ENCODE results near the gene SPOUT1.

Gene SPOUT1

DNA sequence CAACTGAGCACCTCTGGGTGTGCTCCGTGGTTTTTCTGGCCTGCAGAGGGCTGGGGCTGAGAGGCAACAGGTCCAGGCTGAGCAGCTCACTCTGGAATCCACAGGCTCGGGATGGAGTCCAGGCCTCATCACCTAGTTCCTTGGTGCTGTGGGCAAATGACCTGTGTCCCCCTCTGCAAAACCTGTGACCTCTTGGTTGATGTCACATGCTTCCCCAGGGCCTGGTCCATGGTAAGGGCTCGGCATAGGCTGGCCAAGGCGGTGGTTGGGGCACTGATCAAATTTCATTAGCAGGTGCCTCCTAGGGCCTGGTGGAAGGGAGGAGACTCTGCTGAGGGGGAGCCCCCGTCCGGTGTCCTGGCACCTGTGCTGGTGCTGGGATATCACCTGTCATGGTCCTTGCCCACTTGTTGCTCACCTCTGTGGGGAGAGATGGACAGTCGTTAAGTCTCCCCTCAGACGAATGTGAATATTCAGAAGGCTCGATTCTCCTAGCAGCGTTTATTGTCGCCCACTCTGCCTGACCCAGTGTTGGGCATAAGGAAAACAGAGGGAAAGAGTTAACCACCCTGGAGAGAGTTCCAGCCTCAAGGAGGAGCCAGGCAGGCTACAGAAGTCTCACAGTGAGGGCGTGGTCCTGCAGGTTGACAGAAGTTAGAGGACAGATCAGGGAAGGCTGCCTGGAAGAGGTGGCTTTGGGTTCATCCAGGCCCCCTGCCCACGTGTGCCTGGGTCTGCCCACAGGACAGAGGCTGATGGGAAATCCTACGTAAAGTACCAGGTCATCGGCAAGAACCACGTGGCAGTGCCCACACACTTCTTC is 7.8 kb downstream of the SPOUT1 start:
- H3K36me3 ChIP-seq (ENCODE audit: control insufficient read depth, insufficient read depth, low read length) = peaks cover 45% of the 10 kb centered on the region
- H3K27ac ChIP-seq (ENCODE audit: low read depth, low read length, severe bottlenecking) = no peak overlapping the region
- peaks cover 11% of the 10 kb centered on the region for H3K4me1 ChIP-seq (ENCODE audit: control insufficient read depth, insufficient read depth, low read length, poor library complexity, severe bottlenecking)
- 89 to 94% methylated on average over 16 of the region's 16 CpGs for WGBS, 2 experiments (ENCODE audit: insufficient coverage in 2 of 2)
- H3K4me3 ChIP-seq (ENCODE audit: extremely low read depth, insufficient read depth, low read length, poor library complexity, severe bottlenecking) = no peak overlapping the region
- H3K9me3 ChIP-seq (ENCODE audit: control insufficient read depth, low read length) = peaks cover 3% of the 10 kb centered on the region

DNA sequence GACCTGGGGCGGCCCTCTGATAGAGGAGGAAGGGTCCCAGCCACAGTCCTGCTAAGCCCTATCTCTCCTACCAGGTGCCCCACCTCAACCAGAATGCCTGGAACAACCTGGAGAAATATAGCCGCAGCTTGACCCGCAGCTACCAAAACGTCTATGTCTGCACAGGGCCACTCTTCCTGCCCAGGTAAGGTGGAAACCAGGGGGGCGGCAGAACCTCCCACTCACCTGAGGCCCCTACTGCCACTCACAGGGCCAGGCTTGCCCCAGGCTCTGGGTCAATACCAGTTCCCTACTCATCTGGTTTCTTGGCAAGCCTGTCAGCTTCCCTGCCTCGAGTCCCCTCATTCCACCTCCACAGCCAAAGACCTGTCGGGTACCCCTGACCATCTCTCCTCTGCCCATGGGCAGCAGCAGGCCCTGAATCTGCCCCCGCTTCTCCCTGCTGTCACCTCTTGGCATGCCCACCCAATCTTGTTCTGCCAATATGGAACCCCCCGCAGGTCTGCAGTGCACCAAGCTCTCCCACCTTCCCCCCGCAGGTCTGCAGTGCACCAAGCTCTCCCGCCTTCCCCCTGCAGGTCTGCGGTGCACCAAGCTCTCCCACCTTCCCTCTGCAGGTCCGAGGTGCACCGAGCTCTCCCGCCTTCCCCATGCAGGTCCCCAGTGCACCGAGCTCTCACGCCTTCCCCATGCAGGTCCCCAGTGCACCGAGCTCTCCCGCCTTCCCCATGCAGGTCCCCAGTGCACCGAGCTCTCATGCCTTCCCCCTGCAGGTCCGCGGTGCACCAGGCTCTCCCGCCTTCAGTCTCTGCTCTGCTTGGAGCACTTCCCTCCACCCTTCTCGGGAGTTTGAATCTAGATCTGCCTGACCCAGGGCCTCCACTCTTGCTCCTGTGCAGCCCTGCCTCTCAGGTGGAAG is 8.7 kb downstream of the SPOUT1 start:
- Histone ChIP-seq H3K4me1 (ENCODE audit: control insufficient read depth, insufficient read depth, low read length, poor library complexity, severe bottlenecking) (peaks cover 11% of the 10 kb centered on the region), H3K36me3 (ENCODE audit: control insufficient read depth, insufficient read depth, low read length) (peaks cover 36% of the 10 kb centered on the region), H3K27ac (ENCODE audit: low read depth, low read length, severe bottlenecking) (no peak overlapping the region), H3K9me3 (ENCODE audit: control insufficient read depth, low read length) (peaks cover 3% of the 10 kb centered on the region), H3K4me3 (ENCODE audit: extremely low read depth, insufficient read depth, low read length, poor library complexity, severe bottlenecking) (no peak overlapping the region)
- 89 to 91% methylated on average over 21 to 24 of the region's 24 CpGs for WGBS, 2 experiments (ENCODE audit: insufficient coverage in 2 of 2)

DNA sequence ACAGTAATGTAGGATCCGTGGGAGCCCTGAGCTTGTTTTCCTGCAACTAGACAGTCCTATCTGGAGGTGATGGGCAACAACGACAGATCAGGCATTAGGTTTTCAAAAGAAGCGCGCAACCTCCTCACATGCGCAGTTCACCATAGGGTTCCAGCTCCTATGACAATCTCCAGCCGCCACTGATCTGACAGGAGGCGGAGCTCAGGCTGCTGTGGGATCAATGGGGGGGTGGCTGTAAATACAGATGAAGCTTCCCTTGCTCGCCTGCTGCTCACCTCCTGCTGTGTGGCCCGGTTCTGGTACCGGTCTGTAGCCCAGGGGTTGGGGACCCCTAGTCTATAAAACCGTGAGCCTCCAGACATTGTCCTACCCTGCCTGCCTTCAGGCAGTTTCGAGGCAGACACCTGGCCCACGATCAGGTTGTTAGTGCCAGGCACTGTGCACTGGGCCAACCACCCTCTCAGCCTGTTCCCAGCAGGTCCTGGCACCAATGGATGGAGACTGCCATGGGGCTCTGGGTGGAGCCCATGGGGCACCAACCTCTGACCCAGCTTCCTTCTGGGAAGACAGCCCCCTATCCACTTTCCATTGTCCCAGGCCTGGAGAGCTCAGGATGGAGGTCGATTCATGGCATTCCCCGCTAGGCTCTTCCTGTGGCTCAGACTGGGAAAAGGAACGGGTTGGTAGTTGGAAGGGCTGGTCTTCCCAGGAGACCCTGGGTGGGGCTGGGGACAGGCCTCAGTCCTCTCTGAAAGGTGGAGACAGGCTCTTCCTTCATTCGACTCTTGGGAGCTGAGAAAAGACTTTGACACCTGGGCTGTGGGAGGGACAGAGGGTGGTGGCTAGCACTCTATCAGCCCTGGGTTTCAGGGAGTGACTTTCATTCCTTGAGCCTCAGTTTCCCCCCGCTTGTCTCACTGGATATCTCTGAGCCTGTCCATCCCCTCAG is 9.6 kb downstream of the SPOUT1 start:
- Histone ChIP-seq H3K27ac (ENCODE audit: low read depth, low read length, severe bottlenecking) (no peak overlapping the region), H3K4me3 (ENCODE audit: extremely low read depth, insufficient read depth, low read length, poor library complexity, severe bottlenecking) (peak overlapping the region; percentile 53), H3K4me1 (ENCODE audit: control insufficient read depth, insufficient read depth, low read length, poor library complexity, severe bottlenecking) (peaks cover 11% of the 10 kb centered on the region), H3K36me3 (ENCODE audit: control insufficient read depth, insufficient read depth, low read length) (peaks cover 27% of the 10 kb centered on the region), H3K9me3 (ENCODE audit: control insufficient read depth, low read length) (peaks cover 3% of the 10 kb centered on the region)
- 72 to 79% methylated on average over 12 to 13 of the region's 18 CpGs for WGBS, 2 experiments (ENCODE audit: insufficient coverage in 2 of 2)

DNA sequence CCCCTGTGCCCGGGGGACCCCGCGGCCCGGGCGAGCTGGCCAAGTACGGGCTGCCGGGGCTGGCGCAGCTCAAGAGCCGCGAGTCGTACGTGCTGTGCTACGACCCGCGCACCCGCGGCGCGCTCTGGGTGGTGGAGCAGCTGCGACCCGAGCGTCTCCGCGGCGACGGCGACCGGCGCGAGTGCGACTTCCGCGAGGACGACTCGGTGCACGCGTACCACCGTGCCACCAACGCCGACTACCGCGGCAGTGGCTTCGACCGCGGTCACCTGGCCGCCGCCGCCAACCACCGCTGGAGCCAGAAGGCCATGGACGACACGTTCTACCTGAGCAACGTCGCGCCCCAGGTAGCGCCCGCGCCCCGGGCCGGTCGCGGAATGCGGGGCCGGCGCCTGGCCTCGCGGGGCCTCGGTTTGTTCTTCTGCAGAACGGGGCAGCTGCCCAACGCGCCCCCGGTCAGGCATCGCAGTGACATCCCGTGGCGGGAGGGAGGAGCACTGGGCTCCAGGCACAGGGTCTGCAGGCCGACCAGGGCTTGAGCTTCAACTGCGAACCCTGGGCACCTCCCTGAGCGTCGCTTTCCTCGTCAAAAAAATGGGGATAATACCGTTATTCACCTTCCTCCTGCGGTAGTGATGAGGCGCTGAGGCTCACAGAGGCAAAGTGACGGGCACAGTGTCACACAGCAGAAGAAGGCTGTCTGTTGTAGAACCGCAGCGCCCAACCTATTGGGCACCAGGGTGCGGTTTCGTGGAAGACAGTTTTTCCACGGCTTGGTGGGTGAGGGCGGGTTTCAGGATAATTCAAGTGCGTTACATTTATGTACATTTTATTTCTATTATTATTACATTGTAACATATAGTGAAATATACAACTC is 10.5 kb downstream of the SPOUT1 start:
- 7 to 9% methylated on average over 69 to 86 of the region's 90 CpGs for WGBS, 2 experiments (ENCODE audit: insufficient coverage in 2 of 2)
- H3K36me3 ChIP-seq (ENCODE audit: control insufficient read depth, insufficient read depth, low read length) = peaks cover 19% of the 10 kb centered on the region

DNA sequence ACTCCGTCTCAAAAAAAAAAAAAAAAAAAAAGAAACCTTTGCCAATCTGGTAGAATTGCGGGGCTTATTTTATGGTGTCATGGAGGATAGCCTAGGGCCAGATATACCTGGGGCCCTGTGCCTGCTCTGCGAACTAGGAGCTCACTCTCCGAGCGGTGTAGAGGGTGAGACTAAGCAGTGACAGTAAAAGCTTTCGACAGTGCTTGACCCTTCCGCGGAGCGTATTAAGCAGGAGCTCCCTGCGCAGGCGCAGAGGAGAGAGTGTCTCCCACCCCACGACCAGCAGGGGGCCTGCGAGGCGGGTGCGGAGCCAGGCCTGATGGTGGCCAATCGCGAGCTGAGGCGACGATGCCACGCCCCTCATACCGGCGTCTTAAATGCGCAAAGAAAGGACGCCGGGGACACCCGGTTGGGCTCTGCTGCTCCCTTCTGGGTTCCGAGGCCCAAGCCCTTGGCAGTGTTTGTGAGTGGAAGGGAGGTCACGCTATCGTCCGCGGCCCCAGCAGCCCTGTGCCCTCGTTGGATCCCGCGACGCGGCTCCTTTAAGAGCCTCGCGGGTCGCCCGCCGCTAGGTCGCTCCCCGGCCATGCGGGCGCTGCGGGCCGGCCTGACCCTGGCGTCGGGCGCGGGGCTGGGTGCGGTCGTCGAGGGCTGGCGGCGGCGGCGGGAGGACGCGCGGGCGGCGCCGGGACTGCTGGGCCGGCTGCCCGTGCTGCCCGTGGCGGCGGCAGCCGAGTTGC is 11.3 kb downstream of the SPOUT1 start, which contains the start of gene ENDOG:
TSS of gene ENDOG (plus strand) at position 402 of the 740 bp plus-strand sequence. CDS start at position 587, 185 bp downstream.
- peak within 1 kb of the TSS; percentile 75 for H3K27ac ChIP-seq (ENCODE audit: low read depth, low read length, severe bottlenecking)
- H3K36me3 ChIP-seq (ENCODE audit: control insufficient read depth, insufficient read depth, low read length) = peaks cover 19% of the 10 kb centered on the region
- H3K9me3 ChIP-seq (ENCODE audit: control insufficient read depth, low read length) = peaks cover 3% of the 10 kb centered on the region
- peak within 1 kb of the TSS; percentile 53 for H3K4me3 ChIP-seq (ENCODE audit: extremely low read depth, insufficient read depth, low read length, poor library complexity, severe bottlenecking)
- peaks cover 11% of the 10 kb centered on the region for H3K4me1 ChIP-seq (ENCODE audit: control insufficient read depth, insufficient read depth, low read length, poor library complexity, severe bottlenecking)
- WGBS, 2 experiments (ENCODE audit: insufficient coverage in 2 of 2) = 0 to 2% methylated on average over 59 to 69 of the region's 70 CpGs

More for the DNA sequence above, 10.5 kb downstream of the SPOUT1 start:
- Histone ChIP-seq H3K9me3 (ENCODE audit: control insufficient read depth, low read length) (peaks cover 3% of the 10 kb centered on the region), H3K4me1 (ENCODE audit: control insufficient read depth, insufficient read depth, low read length, poor library complexity, severe bottlenecking) (peaks cover 11% of the 10 kb centered on the region), H3K4me3 (ENCODE audit: extremely low read depth, insufficient read depth, low read length, poor library complexity, severe bottlenecking) (peak overlapping the region; percentile 53), H3K27ac (ENCODE audit: low read depth, low read length, severe bottlenecking) (no peak overlapping the region)

DNA sequence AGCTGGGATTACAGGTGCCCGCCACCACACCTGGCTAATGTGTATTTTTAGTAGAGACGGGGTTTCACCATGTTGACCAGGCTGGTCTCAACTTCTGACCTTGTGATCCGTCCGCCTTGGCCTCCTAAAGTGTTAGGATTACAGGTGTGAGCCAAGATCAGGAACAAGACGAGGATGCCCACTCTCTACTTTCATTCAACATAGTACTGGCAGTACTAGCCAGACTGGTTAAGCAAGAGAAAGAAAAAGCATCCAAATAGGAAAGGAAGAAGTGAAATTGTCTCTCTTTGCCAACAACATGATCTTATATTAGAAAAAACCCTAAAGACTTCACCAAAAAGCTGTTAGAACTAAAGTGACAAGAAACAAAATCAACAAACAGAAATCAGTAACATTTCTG is 18.7 kb downstream of the SPOUT1 start:
- Histone ChIP-seq H3K4me1 (ENCODE audit: control insufficient read depth, insufficient read depth, low read length, poor library complexity, severe bottlenecking) (no peaks in the 10 kb centered on the region), H3K36me3 (ENCODE audit: control insufficient read depth, insufficient read depth, low read length) (peaks cover 37% of the 10 kb centered on the region), H3K9me3 (ENCODE audit: control insufficient read depth, low read length) (no peaks in the 10 kb centered on the region), H3K27ac (ENCODE audit: low read depth, low read length, severe bottlenecking) (no peak overlapping the region), H3K4me3 (ENCODE audit: extremely low read depth, insufficient read depth, low read length, poor library complexity, severe bottlenecking) (no peak overlapping the region)
- WGBS, 2 experiments (ENCODE audit: insufficient coverage in 2 of 2) = 80 to 83% methylated on average over 1 to 3 of the region's 5 CpGs

DNA sequence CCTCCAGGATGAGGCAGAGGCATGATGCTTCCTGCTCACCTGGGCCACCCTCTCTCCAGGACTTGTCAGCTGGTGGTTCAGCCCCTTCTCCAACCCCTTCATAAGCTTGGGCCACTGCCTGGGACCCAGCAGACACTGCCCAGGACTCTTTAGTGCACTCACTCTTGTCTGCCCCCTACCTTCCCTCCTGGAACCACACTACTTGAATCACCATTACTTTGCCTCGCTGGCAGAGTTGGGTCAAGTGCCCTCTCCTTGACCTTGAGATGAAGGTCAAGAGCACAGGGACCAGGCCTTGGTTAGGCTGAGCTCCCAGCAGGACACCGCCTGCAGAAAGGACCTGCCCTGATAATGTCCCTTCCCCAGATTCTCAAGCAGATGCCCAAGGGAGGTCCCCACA is 19.8 kb downstream of the SPOUT1 start:
- WGBS, 2 experiments (ENCODE audit: insufficient coverage in 2 of 2) = 85 to 92% methylated on average over 2 of the region's 2 CpGs
- peaks cover 47% of the 10 kb centered on the region for H3K36me3 ChIP-seq (ENCODE audit: control insufficient read depth, insufficient read depth, low read length)

DNA sequence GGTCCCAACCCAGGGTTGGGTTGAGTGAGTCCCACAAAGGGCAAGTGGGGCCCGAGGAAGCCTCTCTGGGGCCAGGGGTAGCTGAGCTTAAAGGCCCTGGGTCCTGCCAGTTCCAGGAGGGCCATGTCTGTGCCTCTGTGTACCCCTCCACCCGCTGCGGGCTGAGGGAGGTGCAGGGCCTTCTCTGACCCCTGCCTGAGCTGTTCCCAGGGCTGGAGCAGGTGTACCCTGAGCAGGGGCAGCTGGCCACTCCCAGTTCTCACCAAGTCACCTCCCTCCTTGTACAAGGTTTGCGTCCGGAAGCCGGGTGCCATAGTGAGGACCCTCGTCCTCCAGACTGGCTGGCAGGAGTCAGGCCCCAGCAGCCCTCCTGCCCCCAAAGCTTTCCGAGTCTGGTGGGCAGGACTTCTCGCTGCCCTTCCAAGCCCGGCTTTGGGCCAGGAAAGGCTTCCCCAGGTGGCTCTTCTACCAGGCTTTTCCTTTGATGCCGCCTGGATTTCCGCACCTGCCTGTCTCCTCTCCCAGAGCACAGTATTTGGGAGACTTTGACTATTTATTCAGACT is 20.5 kb downstream of the SPOUT1 start:
- 94 to 96% methylated on average over 8 to 11 of the region's 12 CpGs for WGBS, 2 experiments (ENCODE audit: insufficient coverage in 2 of 2)
- no peak overlapping the region for H3K27ac ChIP-seq (ENCODE audit: low read depth, low read length, severe bottlenecking)
- no peaks in the 10 kb centered on the region for H3K4me1 ChIP-seq (ENCODE audit: control insufficient read depth, insufficient read depth, low read length, poor library complexity, severe bottlenecking)
- H3K9me3 ChIP-seq (ENCODE audit: control insufficient read depth, low read length) = no peaks in the 10 kb centered on the region
- peaks cover 51% of the 10 kb centered on the region for H3K36me3 ChIP-seq (ENCODE audit: control insufficient read depth, insufficient read depth, low read length)
- H3K4me3 ChIP-seq (ENCODE audit: extremely low read depth, insufficient read depth, low read length, poor library complexity, severe bottlenecking) = no peak overlapping the region

More for the DNA sequence above, 19.8 kb downstream of the SPOUT1 start:
- no peaks in the 10 kb centered on the region for H3K9me3 ChIP-seq (ENCODE audit: control insufficient read depth, low read length)
- H3K4me1 ChIP-seq (ENCODE audit: control insufficient read depth, insufficient read depth, low read length, poor library complexity, severe bottlenecking) = no peaks in the 10 kb centered on the region
- no peak overlapping the region for H3K4me3 ChIP-seq (ENCODE audit: extremely low read depth, insufficient read depth, low read length, poor library complexity, severe bottlenecking)
- no peak overlapping the region for H3K27ac ChIP-seq (ENCODE audit: low read depth, low read length, severe bottlenecking)

- whole genome bisulfite sequencing, 2 experiments (ENCODE audit: insufficient coverage in 2 of 2) = 94% methylated on average over 2 to 3 of the region's 3 CpGs
These were observed 21.1 kb downstream of the SPOUT1 start for GRCh38 chr9:128808543-128808942.

More at GRCh38 chr9:128808543-128808942, 21.1 kb downstream of the SPOUT1 start:
- Histone ChIP-seq H3K27ac (ENCODE audit: low read depth, low read length, severe bottlenecking) (no peak overlapping the region), H3K9me3 (ENCODE audit: control insufficient read depth, low read length) (no peaks in the 10 kb centered on the region), H3K4me1 (ENCODE audit: control insufficient read depth, insufficient read depth, low read length, poor library complexity, severe bottlenecking) (no peaks in the 10 kb centered on the region), H3K4me3 (ENCODE audit: extremely low read depth, insufficient read depth, low read length, poor library complexity, severe bottlenecking) (no peak overlapping the region), H3K36me3 (ENCODE audit: control insufficient read depth, insufficient read depth, low read length) (peaks cover 56% of the 10 kb centered on the region)

Measured in mesodermal cell (in vitro differentiated cells).